ENCODE measurements around the gene SPOCK3.
"Not testable (repeated sequence)": the region's sequence is repeated elsewhere in the genome, so short reads cannot be mapped to it uniquely, and the experiment has no call there.

Gene SPOCK3

GRCh38 chr4:167031534-167032156 is 202.6 kb downstream of the SPOCK3 start:
- DNase-seq: no peak

DNA sequence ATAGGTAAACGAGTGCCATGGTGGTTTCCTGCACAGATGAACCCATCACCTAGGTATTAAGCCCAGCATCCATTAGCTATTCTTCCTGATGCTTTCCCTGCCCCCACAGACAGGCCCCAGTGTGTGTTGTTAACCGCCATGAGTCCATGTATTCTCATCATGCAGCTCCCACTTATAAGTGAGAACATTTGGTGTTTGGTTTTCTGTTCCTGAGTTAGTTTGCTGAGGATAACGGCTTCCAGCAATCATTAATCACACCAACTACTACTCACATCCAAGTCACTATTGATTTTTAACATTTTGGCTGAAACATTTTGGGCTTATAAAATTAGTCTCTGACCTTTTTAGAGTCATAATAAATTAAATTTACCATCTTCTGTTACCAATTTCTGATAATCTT is 205.3 kb downstream of the SPOCK3 start:
- DNase-seq: no peak

DNA sequence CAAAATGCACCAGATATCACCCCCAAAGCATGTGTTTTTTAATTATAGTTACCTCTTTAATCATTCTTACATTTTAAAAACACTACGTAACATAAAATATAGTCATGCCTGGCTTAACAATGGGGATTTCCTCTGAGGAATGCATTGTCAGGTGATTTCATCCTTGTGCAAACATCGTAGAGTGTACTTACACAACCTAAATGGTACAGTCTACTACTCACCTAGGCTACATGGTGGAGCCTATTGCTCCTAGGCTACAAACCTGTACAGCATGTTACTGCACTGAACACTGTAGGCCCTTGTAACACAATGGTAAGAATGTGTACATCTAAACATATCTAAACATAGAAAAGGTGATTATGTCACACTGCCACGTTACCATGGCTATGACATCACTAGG is 208.6 kb downstream of the SPOCK3 start:
- no peak for DNase-seq

GRCh38 chr4:167023364-167023925 is 210.8 kb downstream of the SPOCK3 start:
- DNase-seq: no peak

- DNase-seq: peak; percentile 27 to 31
Measured at GRCh38 chr4:167021545-167022155, 212.6 kb downstream of the SPOCK3 start.

- DNase-seq: no peak
Measured at GRCh38 chr4:167020410-167020809, 213.9 kb downstream of the SPOCK3 start.

DNA sequence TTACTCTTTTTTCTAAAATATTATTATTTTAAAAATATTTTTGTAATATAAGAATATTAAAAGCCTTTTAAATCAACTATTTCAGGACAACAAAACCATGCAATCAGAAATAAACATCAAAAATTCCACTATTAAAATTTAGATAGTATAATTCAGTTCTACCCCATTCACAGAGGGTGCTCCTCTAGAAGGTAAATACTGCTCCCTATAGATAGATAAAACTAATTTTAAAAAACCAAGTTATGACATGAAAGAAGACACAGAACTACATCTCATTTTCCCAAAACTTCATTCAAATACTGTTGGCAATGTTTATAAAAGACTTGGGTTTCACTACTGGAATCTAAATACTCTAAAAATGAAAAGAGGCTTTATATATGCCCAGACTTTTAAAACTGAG is 219.3 kb downstream of the SPOCK3 start:
- no peak for DNase-seq

GRCh38 chr4:167003326-167003725 is 231.0 kb downstream of the SPOCK3 start:
- no peak for DNase-seq

GRCh38 chr4:167000141-167000852 is 234.0 kb downstream of the SPOCK3 start:
- no peak for DNase-seq

GRCh38 chr4:166996216-166996615 is 238.1 kb downstream of the SPOCK3 start:
- DNase-seq: no peak

- no peak for DNase-seq
Measured at GRCh38 chr4:166994686-166995085, 239.6 kb downstream of the SPOCK3 start.

DNA sequence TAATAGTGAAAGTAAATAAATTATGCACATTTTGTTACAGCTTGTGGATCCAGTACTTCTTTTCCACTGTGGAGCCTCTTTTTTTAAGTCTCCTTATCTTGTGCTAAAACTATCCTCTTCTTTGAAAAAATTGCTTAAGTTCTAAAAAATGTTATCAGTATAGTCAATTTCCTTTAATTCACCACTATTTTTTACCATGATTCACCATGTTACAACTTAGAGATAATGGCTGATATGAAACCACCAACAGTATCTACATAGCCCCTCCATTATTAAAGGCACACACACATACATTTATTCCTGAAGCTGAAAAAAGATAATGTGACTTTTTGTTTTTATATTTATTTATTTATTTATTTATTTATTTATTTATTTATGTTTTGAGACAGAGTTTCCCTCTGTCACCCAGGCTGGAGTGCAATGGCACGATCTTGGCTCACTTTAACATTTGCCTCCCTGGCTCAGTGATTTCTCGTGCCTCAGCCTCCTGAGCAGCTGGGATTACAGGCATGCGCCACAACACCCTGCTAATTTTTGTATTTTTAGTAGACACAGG is 243.2 kb downstream of the SPOCK3 start:
- no peak for DNase-seq

GRCh38 chr4:166989886-166990285 is 244.4 kb downstream of the SPOCK3 start:
- no peak for DNase-seq

DNA sequence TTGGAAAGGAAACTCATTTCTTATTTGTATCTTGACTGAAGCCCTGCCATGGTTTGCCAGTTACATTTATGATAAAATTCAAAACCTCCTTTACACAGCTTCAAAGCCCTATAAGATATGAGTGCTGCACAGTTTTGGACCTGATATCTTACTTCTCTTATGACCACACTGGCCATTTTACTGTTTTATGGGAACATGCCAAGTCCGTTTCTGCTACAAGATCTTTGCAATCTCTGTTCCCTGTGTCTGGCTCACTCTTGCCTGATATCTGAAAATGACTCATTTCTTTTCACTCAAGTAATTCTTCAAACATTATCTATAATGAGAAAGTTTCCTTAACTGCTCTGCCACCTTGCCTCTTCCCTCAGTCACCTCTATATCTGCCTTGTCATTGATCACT is 247.3 kb downstream of the SPOCK3 start:
- DNase-seq: no peak

DNA sequence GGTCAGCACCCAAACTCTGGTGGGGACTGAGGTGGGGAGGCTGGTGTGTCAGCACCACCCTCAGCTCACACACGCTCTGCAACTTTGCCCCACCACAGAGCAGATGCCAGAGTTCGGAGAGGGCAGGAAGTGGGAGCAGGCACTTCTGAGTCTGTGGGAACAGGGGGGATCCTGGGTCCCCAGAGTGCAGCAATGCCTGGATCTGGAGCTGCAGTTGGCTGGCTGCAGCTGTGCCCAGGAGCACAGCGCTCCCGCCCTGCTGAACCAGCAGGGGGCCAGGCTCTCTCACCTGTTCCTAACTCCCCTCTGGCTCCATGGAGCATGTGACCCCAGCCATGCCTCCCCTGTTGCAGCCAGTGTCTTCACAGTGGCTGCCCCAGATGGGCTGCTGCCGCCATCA is 252.4 kb downstream of the SPOCK3 start:
- DNase-seq: no peak

- no peak for DNase-seq
Measured at GRCh38 chr4:166980419-166980818, 253.9 kb downstream of the SPOCK3 start.

DNA sequence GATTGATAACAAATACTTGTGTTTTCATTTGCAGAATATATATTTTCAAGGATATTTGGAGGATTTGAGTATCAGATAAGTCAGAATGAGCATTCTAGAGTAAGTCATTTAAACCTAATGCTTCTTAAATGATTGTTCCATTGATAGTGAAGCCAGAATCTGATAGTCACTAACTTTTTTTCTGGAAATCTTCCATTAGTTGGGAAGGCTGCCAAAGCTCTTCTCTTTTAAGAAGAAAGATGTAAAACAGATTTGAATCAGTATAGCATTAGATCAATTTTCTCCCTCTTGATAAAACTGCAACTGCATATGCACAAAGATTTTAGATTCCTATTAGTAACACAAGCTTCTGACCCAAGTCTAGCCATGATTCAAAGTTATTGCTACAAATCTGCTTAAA is 256.7 kb downstream of the SPOCK3 start:
- DNase-seq: no peak

DNA sequence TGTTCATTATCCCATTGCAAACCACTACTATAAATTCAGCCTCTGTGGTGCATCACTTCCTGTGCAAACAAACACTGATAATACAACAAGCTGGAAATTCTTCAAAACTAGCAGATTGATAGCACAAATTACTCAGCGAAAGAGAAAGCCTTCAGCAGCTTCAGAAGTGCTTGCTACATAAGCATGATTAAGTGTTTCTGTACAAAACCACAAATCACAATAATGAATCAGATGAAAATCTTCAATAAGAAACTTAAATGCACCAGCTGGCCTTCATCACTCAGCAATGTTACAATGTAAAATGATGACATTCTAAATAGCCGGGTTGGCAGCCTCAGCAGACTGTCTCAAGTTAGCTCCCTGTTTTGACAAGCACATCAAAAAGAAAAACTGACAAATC is 262.2 kb downstream of the SPOCK3 start:
- DNase-seq: no peak

DNA sequence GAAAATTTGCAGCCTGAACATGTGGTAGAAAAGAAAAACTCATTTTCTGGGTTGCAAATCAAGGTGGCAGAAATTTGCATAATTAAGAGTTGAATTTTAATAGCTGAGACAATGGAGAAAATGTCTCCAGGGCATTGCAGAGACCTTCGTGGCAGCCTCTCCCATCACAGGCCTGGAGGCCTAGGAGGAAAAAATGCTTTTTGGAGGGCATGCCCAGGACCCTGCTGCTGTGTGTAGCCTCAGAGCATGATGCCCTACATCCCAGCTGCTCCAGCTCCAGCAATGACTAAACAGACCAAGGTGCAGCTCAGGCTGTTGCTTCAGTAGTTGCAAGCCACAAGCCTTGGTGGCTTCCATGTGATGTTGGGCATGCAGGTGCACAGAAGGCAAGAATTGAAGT is 266.1 kb downstream of the SPOCK3 start:
- DNase-seq: not testable (repeated sequence)

GRCh38 chr4:166965562-166965961 is 268.7 kb downstream of the SPOCK3 start:
- no peak for DNase-seq

GRCh38 chr4:166957451-166957850 is 276.8 kb downstream of the SPOCK3 start:
- no peak for DNase-seq

DNA sequence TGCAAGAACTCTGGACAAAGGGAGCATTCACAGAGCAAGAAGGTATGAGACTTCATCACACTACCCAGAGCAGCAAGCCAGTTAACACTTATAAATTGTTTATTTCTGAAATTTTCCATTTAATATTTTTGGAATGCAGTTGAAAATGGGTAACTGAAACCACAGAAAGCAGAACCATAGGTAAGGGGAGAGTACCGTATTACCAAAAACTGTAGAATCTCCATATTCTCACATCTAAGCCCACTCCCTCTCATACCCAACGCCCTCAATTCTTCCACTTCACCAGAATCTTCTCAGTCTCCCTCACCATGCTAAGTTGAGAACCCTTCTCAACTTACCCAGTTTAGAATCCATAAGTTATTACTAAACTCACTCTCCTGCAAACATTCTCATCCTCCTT is 277.8 kb downstream of the SPOCK3 start:
- no peak for DNase-seq

GRCh38 chr4:166941629-166942028 is 292.7 kb downstream of the SPOCK3 start:
- DNase-seq: no peak

- no peak for DNase-seq
Measured at GRCh38 chr4:166930464-166930863, 303.8 kb downstream of the SPOCK3 start.
